Body of pancreas (tissue), 4 donors: Measurements from ENCODE around the gene SCAP.

Experiments
- CTCF ChIP-seq, 7 experiments: fragments of 450-650 bp in 4 of 7; fragments of 200-600 bp in 3 of 7; sonication (generic) in 3 of 7; IDR thresholded peaks; one replicate each; pipeline ENCODE4 v1.5.1; 2016 to 2019; ENCODE audit warnings: antibody characterized with exemption in 7 of 7
- POLR2A ChIP-seq, 3 donors: fragments of 450-650 bp; IDR thresholded peaks; one replicate each; pipeline ENCODE4 v1.6.1; 2016; ENCODE audit warnings: antibody characterized with exemption in 3 of 3, mild to moderate bottlenecking in 2 of 3

DNA sequence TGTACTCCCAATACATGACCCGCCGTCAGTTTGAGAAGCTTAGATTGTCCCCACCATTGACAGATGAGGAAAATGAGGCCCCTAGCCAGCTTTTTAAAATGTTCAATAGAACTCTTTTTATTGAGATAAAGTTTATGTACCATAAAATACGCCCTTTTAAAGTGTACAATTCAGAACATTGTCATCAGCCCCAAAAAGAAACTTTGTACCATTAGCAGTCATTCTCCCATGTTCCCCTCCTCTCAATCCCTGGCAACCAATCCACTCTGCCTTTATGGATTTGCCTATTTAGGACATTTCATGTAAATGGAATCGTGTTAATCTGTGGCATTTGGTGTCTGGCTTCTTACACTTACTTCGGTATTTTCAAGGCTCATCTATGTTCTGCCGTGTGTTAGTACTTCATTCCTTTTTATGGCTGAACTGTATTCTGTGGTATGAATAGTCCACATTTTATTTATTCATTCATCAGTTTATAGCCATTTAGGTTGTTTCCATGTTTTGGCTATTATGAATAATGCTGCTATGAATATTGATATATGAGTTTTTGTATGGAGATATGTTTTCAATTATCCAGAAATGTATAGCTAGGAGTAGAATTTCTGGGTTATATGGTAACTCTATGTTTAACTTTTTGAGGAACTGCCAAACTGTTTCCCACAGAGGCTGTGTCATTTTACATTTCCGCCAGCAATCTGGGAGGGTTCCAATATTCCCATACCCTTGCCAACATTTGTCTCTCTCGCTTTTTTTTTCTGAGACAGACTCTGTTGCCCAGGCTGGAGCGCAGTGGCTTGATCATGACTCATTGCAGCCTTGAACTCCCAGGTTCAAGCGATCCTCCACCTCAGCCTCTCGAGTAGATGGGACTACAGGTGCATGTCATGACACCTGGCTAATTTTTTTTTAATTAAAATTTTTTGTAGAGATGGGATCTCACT, 110.3 kb downstream of the SCAP start:
- TF ChIP-seq CTCF (IDR thresholded peaks at IDR 0.05), result no peak
- TF ChIP-seq POLR2A (IDR thresholded peaks at IDR 0.05), result no peak
